Testis (tissue), 3 donors: Measurements from ENCODE around the gene SLC35F4. TPM values are rescaled to one million over a fixed set of nuclear protein-coding genes. Genes with fewer than 3 reads are reported as not detected.

Experiments
- DNase-seq: peaks from one replicate; pipeline ENCODE4 v3.0.0-alpha.2; 2019
- H3K27ac ChIP-seq, 2 donors: fragments of 200-600 bp; sonication (generic); one replicate each; pipeline ENCODE4 v1.5.1; 2019
- H3K27me3 ChIP-seq: fragments of 200-600 bp; sonication (generic); one replicate; pipeline ENCODE4 v1.5.1; 2019
- H3K36me3 ChIP-seq: fragments of 200-600 bp; sonication (generic); one replicate; pipeline ENCODE4 v1.5.1; 2017; ENCODE audit warnings: low read depth; ENCODE audit errors: missing control alignments
- H3K4me1 ChIP-seq: fragments of 200-600 bp; sonication (generic); one replicate; pipeline ENCODE4 v1.5.1; 2019
- H3K4me3 ChIP-seq, 2 donors: fragments of 200-600 bp; sonication (generic); one replicate each; pipeline ENCODE4 v1.5.1; 2017 to 2019
- H3K9me3 ChIP-seq: fragments of 200-600 bp; sonication (generic); one replicate; pipeline ENCODE4 v1.5.1; 2017
- CTCF ChIP-seq, 3 experiments: fragments of 450-650 bp in 2 of 3; fragments of 200-600 bp in 1 of 3; sonication (generic) in 1 of 3; IDR thresholded peaks; one replicate each; pipeline ENCODE4 v1.5.1; 2016 to 2019; ENCODE audit warnings: antibody characterized with exemption in 3 of 3, mild to moderate bottlenecking in 2 of 3, moderate library complexity in 1 of 3
- POLR2A ChIP-seq: fragments of 450-650 bp; IDR thresholded peaks from one replicate; pipeline ENCODE4 v1.6.1; 2017; ENCODE audit warnings: antibody characterized with exemption, mild to moderate bottlenecking, moderate library complexity
- WGBS, 2 donors: methylation state at CpG; one replicate each; pipeline ENCODE4 v1.1.5; 2018; 5-methylcytosine and 5-hydroxymethylcytosine counted together
- intact Hi-C: fragments of 100-400 bp; cut with DNase I; formaldehyde crosslinking; loops from one replicate; pipeline ENCODE4 v1.15.1; 2023; ENCODE audit warnings: low total_unique reads
- polyA plus RNA-seq: library from polyadenylated mRNA; stranded (reverse); fragments of 350-450 nt; fragmentation: Illumina TruSeq; extraction: RNeasy Lipid Tissue Mini Kit (QIAGEN cat#74804); gene quantifications from one replicate; pipeline ENCODE4 v1.2.3, GENCODE V29; 2014; ENCODE audit warnings: low read depth, low replicate concordance; ENCODE audit not compliant: insufficient read depth
- total RNA-seq, 2 donors: library from RNA; depleted of rRNA; stranded (reverse); fragments of >200 nt; gene quantifications; one replicate each; pipeline ENCODE4 v1.2.3, GENCODE V29; 2016

The SLC35F4 gene
- total and polyA plus RNA-seq, 3 donors from 2014 or later: 0.50 to 2.8 (median 2.3) TPM

DNA sequence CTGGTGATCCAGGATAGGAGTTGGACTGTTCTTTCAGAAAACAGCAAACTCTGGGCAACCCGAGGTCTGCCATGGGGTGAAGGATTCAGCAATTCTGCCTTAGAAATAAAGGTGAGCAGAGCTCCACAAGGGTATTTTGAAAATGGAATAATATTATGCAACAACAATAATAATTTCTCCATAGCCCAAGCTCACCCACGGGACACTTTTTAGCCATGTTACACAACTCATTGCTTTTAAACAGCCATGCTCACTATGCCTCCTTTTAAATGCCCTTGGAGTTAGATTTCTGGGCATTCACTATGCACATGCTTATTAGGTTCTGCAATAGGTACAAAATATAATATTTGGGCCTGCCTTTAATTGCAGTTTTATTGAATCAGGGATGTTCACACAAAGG lies 37.2 kb downstream of the SLC35F4 start:
- H3K27ac ChIP-seq: no peak overlapping the region
- DNase-seq: no peak
- no peak overlapping the region for H3K4me3 ChIP-seq
- intact Hi-C loops: no loop called here
- no peaks in the 10 kb centered on the region for H3K36me3 ChIP-seq
- TF ChIP-seq CTCF (IDR thresholded peaks at IDR 0.05): no peak
- no peak for TF ChIP-seq POLR2A
- H3K27me3 ChIP-seq: no peaks in the 10 kb centered on the region
- H3K4me1 ChIP-seq: no peaks in the 10 kb centered on the region
- H3K9me3 ChIP-seq: no peaks in the 10 kb centered on the region
- 82 to 92% methylated on average over 2 of the region's 2 CpGs for WGBS, 2 donors

- no peak for DNase-seq
- TF ChIP-seq POLR2A (no peak), CTCF (IDR thresholded peaks at IDR 0.05) (no peak)
- H3K27me3 ChIP-seq: no peaks in the 10 kb centered on the region
- H3K36me3 ChIP-seq: no peaks in the 10 kb centered on the region
- no peak overlapping the region for H3K27ac ChIP-seq
- intact Hi-C loops: no loop called here
- H3K4me1 ChIP-seq: no peaks in the 10 kb centered on the region
- 84 to 91% methylated on average over 4 of the region's 4 CpGs for WGBS, 2 donors
- no peak overlapping the region for H3K4me3 ChIP-seq
- no peaks in the 10 kb centered on the region for H3K9me3 ChIP-seq
Observed at GRCh38 chr14:57823015-57823660, 42.8 kb downstream of the SLC35F4 start.

- intact Hi-C loops: no loop called here
- no peak for TF ChIP-seq POLR2A
- TF ChIP-seq CTCF (IDR thresholded peaks at IDR 0.05): no peak
- no peaks in the 10 kb centered on the region for H3K36me3 ChIP-seq
- no peak overlapping the region for H3K27ac ChIP-seq
- no peaks in the 10 kb centered on the region for H3K4me1 ChIP-seq
- no peaks in the 10 kb centered on the region for H3K9me3 ChIP-seq
- no peaks in the 10 kb centered on the region for H3K27me3 ChIP-seq
- DNase-seq: no peak
- H3K4me3 ChIP-seq: no peak overlapping the region
Observed at GRCh38 chr14:57822081-57822480, 43.8 kb downstream of the SLC35F4 start.

DNA sequence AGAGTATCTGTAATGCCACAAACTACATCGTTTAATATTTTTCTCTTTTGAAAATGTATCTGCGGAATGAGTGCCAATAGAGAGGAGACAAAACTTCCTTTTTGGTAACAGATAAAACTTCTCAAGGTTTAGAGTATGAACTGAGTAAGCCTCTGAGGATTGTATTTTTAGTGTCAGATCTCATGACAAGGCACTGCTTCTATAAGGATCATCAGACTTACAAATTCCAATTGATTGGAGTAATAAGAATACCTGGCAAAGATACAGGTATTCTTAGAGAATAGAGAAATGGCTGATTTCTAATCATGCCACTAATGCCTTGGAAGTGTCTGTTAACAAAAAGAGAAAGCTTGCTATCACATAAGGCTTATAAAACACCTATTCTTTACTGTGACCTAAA lies 45.3 kb downstream of the SLC35F4 start:
- no peak overlapping the region for H3K27ac ChIP-seq

More for the DNA sequence above, 45.3 kb downstream of the SLC35F4 start:
- no peaks in the 10 kb centered on the region for H3K9me3 ChIP-seq
- no peak for TF ChIP-seq POLR2A
- TF ChIP-seq CTCF (IDR thresholded peaks at IDR 0.05): no peak
- WGBS, 2 donors: 74 to 77% methylated on average over 2 of the region's 2 CpGs
- intact Hi-C loops: no loop called here
- no peak for DNase-seq
- no peak overlapping the region for H3K4me3 ChIP-seq
- no peaks in the 10 kb centered on the region for H3K4me1 ChIP-seq
- H3K27me3 ChIP-seq: no peaks in the 10 kb centered on the region
- no peaks in the 10 kb centered on the region for H3K36me3 ChIP-seq
